ENCODE results near the gene UBQLN1. TPM values are rescaled to one million over a fixed set of nuclear protein-coding genes. Genes with fewer than 3 reads are reported as not detected.
"Not testable (repeated sequence)": the region's sequence is repeated elsewhere in the genome, so short reads cannot be mapped to it uniquely, and the experiment has no call there.

The UBQLN1 gene
- total and polyA plus RNA-seq, 3 donors from 2014 or later = 86.5 to 147 (median 146) TPM

DNA sequence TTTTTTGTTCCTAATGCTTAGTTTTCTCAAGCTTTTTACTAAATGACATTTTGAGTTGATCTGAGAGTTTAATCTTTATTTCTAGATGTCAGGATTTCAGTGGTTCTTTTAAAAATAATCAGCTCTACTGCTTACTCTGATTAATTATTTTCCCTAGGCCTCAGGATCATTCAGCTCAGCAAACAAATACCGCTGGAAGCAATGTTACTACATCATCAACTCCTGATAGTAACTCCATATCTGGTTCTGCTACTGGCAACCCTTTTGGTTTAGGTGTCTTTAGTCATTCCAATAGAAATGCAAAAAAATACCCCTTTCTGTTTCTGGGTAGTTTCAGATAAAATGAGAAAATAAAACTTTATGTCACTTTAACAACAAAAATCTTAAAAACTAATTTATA lies 90.5 kb downstream of the UBQLN1 start:
- no peak overlapping the region for H3K4me3 ChIP-seq
- no peaks in the 10 kb centered on the region for H3K27me3 ChIP-seq
- no peak for DNase-seq
- TF ChIP-seq CTCF (IDR thresholded peaks at IDR 0.05) = no peak
- TF ChIP-seq POLR2A (IDR thresholded peaks at IDR 0.05) = no peak
- H3K27ac ChIP-seq = no peak overlapping the region
- H3K4me1 ChIP-seq = no peaks in the 10 kb centered on the region
- WGBS, 2 donors = 81 to 90% methylated on average over 1 of the region's 1 CpG
- intact Hi-C loops (cut with DNase I; ENCODE audit: low total_unique reads) = no loop called here
- H3K9me3 ChIP-seq = no peaks in the 10 kb centered on the region
- no peaks in the 10 kb centered on the region for H3K36me3 ChIP-seq (ENCODE audit: low read depth, missing control alignments)

DNA sequence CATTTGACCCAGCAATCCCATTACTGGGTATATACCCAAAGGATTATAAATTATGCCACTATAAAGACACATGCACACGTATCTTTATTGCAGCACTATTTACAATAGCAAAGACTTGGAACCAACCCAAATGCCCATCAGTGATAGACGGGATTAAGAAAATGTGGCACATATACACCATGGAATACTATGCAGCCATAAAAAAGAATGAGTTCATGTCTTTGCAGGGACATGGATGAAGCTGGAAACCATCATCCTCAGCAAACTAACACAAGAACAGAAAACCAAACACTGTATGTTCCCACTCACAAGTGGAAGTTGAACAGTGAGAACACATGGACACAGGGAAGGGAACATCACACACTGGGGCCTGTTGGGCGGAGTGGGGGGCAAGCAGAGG lies 94.5 kb downstream of the UBQLN1 start:
- H3K4me1 ChIP-seq; H3K27me3 ChIP-seq; DNase-seq; intact Hi-C loops (cut with DNase I; ENCODE audit: low total_unique reads); H3K27ac ChIP-seq; H3K4me3 ChIP-seq; H3K36me3 ChIP-seq (ENCODE audit: low read depth, missing control alignments); H3K9me3 ChIP-seq: not testable (repeated sequence)
- 92% methylated on average over 3 of the region's 3 CpGs for WGBS, 2 donors

Other genes starting within 250 kb of the UBQLN1 start
- 10 to 100 TPM in 1 of 2 donors, 1 to 10 TPM in 1; 5.5 to 16.2 TPM for gene FRMD3, start 169.6 kb downstream of the UBQLN1 start, total RNA-seq
- 12.5 TPM for gene FRMD3, start 169.6 kb downstream of the UBQLN1 start, polyA plus RNA-seq (ENCODE audit: insufficient read depth, low read depth, low replicate concordance)
- gene IDNK, start 84.8 kb downstream of the UBQLN1 start, total RNA-seq = 1 to 10 TPM; 4.9 to 8.4 TPM
- gene IDNK, start 84.8 kb downstream of the UBQLN1 start, polyA plus RNA-seq (ENCODE audit: insufficient read depth, low read depth, low replicate concordance) = 6.0 TPM
- gene GKAP1, start 109.8 kb upstream of the UBQLN1 start, total RNA-seq = 100 to 1,000 TPM in 1 of 2 donors, 10 to 100 TPM in 1; 83.7 to 158 TPM
- gene GKAP1, start 109.8 kb upstream of the UBQLN1 start, polyA plus RNA-seq (ENCODE audit: insufficient read depth, low read depth, low replicate concordance) = 132 TPM
- 10 to 100 TPM; 22.5 to 29.4 TPM for gene KIF27, start 213.5 kb upstream of the UBQLN1 start, total RNA-seq
- gene KIF27, start 213.5 kb upstream of the UBQLN1 start, polyA plus RNA-seq (ENCODE audit: insufficient read depth, low read depth, low replicate concordance) = 16.1 TPM

Data from testis (tissue), 3 donors.